HG03159 (cell line): ENCODE measurements around the gene ANKRD13B.

Experiments used
- ATAC-seq: cut with Tn5 transposase; IDR thresholded peaks from one replicate; pipeline ENCODE4 v1.9.1; 2021; ENCODE audit warnings: mild to moderate bottlenecking, moderate library complexity; ENCODE audit not compliant: unreplicated experiment

Gene ANKRD13B

DNA sequence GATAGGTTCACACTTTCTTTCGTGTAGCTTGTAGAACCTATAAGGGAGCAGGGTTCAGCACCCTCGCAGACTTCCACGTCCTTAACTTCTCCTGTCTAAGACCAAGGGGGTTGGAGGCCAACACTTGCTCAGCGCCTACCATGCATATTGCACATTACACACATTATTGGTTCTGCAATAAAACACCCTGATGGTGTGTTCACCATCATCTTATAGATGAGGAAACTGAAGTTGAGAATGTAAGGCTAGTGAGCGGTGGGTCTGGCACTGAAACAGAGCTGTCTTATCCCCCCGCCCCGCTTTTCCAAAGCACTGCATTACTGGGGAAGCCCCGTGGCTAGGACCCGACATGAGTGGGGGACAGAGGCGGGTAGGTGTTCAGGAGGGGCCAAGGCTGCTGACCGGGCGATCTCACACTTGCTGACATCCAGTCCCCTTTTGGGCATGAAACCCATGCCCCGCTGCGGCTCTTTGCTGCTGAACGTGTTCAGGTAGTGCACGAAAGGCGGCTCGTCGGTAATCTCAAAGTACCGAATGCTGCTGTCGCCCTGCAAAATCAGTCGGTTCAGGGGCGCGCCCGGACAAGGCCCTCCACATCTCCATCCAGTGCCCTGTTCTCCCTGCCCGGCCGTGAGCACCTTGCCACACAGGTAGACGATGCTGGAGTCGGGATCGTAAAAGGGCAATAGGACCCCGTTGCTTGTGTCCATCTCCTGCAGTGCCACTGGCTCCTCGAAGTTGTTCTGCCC lies 23.5 kb downstream of the ANKRD13B start:
- ATAC-seq = no peak

GRCh38 chr17:29617125-29617480 lies 24.2 kb downstream of the ANKRD13B start:
- ATAC-seq = peak; percentile 48

GRCh38 chr17:29617481-29618271 lies 24.7 kb downstream of the ANKRD13B start:
- ATAC-seq = peak; percentile 13

- no peak for ATAC-seq
Observed at GRCh38 chr17:29618272-29619065, 25.5 kb downstream of the ANKRD13B start.

GRCh38 chr17:29619251-29619650 lies 26.3 kb downstream of the ANKRD13B start:
- ATAC-seq = no peak

DNA sequence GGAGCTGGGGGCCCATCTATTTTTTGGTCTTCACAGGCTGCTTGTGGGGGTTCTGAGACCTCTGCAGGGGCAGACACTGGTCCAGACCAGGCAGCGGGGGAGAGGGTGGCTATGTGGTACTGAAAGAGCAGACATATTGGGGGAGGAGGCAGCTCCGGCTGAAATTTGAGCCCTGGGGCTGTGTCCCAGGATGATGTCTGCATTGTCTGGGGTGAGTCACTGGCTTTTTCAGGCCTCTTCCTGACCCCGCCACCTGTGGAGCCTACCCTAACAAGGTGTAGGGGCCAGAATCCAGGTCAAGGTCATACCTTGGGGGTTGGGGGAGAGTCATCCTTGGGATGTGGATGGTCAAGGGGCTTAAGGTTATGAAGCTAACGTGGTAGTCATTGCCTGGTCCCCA lies 27.3 kb downstream of the ANKRD13B start:
- ATAC-seq = no peak

DNA sequence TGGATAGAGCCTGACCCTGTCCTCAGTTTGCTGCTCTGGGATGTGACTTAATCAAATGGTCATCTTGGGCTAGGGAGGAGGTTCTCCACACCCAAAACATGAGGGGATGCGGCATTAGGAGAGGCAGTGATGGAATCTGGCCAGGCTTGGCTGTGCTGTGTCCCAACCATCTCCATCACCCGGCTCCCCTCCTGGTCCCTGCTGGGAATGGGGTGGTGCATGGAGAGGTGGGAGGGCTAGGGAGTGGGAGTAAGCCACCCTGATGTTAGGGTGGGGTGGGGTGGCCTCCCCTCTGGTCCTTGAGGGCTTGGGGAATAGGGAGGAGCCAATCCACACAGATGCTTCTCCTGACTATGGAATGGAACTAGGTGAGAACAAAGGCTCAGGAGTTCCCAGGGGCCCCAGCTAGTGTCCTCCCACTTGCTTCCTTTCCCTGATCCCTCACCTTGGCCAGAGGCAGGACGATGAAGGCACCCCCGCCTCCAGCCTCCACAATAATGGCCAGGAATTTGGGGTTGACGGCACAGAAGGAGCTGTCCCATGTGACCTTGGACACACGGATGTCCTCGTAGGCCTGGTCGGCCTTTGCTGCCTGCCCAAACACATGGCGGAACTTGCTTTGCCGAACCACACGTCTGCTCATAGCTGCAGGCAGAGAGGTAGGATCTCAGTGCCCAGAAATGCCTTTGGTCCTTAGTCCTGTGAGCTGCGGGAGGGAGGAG lies 28.0 kb downstream of the ANKRD13B start:
- no peak for ATAC-seq

DNA sequence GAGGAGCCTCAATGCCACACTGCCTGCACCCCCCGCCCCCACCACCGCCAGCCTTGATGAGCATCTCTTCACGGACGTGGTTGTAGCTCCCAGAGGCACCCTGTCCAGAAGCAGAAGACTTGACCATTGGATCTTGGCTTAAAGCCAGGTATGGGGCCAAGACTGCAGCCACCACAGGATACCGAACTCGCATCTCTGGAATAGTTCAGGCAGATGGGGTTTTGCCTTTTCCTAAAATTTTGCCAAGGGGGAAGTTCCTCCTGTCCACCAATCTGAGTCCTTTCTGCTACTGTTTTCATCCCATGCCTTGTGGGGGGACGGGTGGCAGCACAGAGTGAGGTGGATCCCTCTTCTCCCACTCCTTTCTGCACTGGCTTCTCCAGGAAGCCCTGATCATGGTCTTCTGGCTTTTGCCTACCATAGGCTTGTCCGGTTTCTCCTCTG lies 28.8 kb downstream of the ANKRD13B start:
- ATAC-seq = no peak

DNA sequence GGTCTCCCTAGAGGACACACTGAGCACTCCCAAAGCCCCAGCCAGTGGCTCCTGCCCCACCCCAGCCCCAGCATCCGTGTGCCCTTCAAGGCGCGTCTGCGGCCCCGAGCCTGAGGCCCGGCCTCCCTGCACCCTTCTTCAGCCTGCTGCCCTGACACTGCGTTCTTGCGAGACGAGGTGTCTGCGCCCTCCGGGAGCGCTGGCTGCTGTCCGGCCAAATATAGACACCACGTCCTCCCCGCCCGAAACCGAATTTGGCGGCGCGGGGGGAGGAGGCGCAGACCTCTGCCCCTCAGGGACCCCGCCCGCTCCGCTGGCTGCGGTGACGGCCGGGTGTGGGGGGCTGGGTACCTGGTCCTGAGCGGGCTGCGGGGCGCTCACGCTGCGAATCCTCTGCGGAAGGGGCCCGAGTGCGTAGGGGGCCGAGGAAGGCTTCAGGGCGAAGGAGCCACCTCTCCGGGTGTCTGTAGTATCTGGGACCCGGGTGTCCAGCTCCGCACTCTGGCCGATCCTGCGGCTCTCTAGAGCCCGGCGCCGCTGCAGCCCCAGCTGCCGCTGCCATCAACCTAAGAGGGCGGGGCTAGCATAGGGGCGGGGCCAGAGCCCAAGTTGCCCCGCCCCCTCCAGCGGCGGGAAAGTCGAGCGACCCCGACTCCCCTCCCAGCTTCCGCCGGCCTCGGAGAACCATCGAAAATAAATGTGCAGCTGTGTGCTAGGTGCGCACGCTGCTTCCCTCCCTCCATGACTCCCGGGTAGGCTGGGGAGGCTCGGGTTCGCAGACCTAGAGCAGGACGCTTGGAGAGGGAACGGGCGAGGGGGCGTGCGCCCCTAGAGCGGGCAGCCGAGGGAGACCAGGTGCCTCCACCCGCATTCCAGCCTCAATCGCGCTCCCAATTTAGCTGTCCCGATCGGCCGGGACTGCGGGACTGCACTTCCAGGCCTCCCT lies 29.7 kb downstream of the ANKRD13B start, which contains the start of gene CORO6:
CORO6 (minus strand) TSS at position 576 of the 946 bp plus-strand sequence. CDS start 1,491 bp downstream, outside the sequence.
- ATAC-seq = peak; percentile 55

GRCh38 chr17:29623283-29623647 lies 30.3 kb downstream of the ANKRD13B start:
- no peak for ATAC-seq

DNA sequence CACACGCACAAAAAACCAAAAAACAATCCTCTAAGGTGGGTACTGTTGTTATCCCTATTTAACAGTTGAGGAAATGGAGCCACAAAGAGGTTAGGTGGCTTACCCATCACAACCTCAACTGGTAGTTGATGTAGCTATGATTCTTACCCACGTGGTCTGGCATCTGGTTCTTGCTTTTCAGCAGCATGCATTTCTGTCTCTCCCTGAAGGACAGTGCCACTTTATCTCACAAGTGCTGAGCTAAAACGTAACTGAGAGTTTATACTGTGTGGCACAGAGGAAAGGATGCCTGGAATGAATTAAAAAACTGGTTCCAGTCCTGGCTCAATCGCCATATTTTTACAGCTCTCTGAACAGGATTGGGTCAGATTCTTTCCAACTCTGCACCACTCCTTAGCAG lies 31.7 kb downstream of the ANKRD13B start:
- ATAC-seq = no peak

DNA sequence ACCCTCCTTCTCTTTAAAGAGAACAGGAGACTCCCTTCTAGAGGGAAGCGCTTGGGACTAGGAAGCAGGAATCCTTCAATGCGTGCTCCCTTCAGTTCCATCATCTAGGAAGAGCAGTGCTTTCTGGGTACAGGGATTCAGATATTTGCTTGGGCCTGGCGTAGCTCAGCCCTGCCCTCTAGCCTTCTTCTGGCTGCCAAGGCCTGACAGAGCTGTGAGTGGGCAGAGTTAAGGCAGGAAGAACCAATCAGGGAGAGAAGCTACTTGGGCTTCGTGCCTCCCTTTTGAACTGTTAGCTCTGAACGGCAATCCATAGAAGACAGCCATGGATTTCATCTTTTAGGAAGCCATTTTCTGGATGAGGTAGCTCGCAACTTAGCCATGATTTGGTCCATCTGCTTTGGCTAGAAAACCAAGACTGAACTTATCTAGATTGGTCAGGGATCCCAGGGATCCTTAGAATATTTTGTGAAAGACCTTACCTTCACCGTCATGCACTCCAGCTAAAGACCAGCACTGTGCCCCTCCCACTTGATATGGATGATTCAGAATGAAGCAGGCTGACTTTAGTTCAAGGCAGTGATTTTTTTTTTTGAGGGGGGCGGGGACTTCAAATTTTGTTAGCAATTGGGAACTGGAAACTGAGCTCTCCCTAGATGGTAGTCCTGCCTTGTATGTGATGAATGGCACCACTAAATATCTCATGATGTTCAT lies 32.3 kb downstream of the ANKRD13B start:
- no peak for ATAC-seq

DNA sequence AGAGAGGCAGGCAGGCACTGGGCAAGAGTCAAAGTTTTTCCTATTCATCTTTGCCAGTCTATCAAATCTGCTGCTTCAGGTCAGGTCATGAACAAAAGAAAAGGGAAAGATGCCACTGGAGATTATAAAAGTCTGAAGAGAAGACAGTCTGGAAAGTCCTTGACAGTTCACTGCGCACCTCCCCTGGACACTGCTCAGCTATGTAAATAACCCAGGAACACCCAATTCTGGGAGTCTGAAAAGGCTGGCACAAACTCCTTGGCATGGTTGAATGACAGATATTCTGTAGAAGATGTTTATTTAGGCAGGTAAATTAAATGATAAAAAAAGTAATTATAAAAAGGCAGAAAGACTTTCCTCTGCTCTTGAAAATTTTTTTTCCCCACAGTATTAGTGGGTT lies 35.0 kb downstream of the ANKRD13B start:
- ATAC-seq = no peak

GRCh38 chr17:29628644-29629043 lies 35.7 kb downstream of the ANKRD13B start:
- ATAC-seq = no peak

GRCh38 chr17:29629839-29630238 lies 36.9 kb downstream of the ANKRD13B start:
- no peak for ATAC-seq

DNA sequence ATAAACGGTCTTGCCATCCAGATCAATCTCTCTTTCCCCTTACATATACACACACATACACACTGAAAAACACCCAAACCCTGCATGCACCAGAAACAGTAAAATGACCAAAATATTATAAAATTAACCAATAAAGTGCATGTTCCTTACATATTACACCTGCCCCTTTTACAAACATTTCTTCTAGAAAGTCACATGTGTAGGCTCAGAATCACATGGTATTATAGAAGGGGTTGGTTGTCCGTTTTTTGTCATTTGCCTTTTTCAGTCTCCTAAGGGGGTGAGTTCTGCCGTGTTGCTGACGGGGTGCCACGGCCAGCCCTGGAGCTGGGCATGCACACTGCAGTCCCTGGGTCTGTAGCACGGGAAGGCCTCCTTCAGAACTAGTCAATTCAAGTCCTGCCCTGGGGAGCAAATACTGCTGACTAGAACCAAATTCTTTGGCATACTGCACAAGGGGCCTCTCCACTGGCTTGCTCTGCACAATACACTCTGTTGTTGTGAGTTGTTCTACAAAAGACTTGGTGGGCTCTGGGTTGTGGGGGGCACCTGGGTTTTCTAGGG lies 37.8 kb downstream of the ANKRD13B start:
- ATAC-seq = no peak

- ATAC-seq = no peak
Observed at GRCh38 chr17:29633886-29634285, 41.0 kb downstream of the ANKRD13B start.

GRCh38 chr17:29640413-29640812 lies 47.5 kb downstream of the ANKRD13B start:
- ATAC-seq = no peak
